ENCODE measurements around the gene ADIG. TPM values are rescaled to one million over a fixed set of nuclear protein-coding genes. Genes with fewer than 3 reads are reported as not detected.

The ADIG gene
- total and polyA plus RNA-seq, 2 of the 13 experiments (the other 11 are each of a cell fraction or from before 2014, with no cell fraction given), result 0.15 TPM; not detected in 1

GRCh38 chr20:38534756-38535155 is 46.2 kb upstream of the ADIG start:
- H3K9me3 ChIP-seq (ENCODE audit: low read length), result no peaks in the 10 kb centered on the region
- no peak overlapping the region for H3K27ac ChIP-seq (ENCODE audit: extremely low read length, insufficient read depth, low read length)
- H3K4me1 ChIP-seq (ENCODE audit: insufficient read depth, low read length), result no peaks in the 10 kb centered on the region
- CTCF ChIA-PET (ENCODE audit: low intra/inter-chr PET ratio, low total read pairs), result no interaction called here
- in situ Hi-C loops (cut with HindIII; ENCODE audit: extremely low pct_ligation_motif_present, low pct_unique_long_range_greater_than_20kb), result no loop called here
- intact Hi-C loops (cut with micrococcal nuclease; ENCODE audit: unreplicated experiment), result no loop called here
- H4K20me1 ChIP-seq (ENCODE audit: insufficient read depth, low read length), result no peaks in the 10 kb centered on the region
- ATAC-seq, result no peak
- H3K9ac ChIP-seq (ENCODE audit: insufficient read depth, low read depth, low read length), result no peak overlapping the region
- POLR2A ChIA-PET, result interaction anchor here (0.6 kb wide), 1 partner anchor 14 kb away, joined by 4 read pairs; no protein-coding TSS in a partner anchor
- no TSS peak for BruUV-seq (replicated peaks)
- WGBS (ENCODE audit: low lambda C conversion rate), result 98% methylated on average over 11 of the region's 11 CpGs
- no peak for FAIRE-seq
- TF ChIP-seq TIGD3 (CRISPR knock-in tag; IDR thresholded peaks at IDR 0.05; ENCODE audit: borderline replicate concordance) (no peak), KLF13 (CRISPR knock-in tag; IDR thresholded peaks at IDR 0.05) (0 out of 2 replicates have a peak, but pooled peaks have one; percentile 36), GPN1 (CRISPR knock-in tag; IDR thresholded peaks at IDR 0.05; ENCODE audit: borderline replicate concordance) (no peak), SMAD9 (CRISPR knock-in tag; IDR thresholded peaks at IDR 0.05) (no peak), ATF7-NPFF (CRISPR knock-in tag; IDR thresholded peaks at IDR 0.05; ENCODE audit: low read depth) (no peak), TFDP2 (CRISPR knock-in tag; IDR thresholded peaks at IDR 0.05) (no peak), CC2D1A (CRISPR knock-in tag; IDR thresholded peaks at IDR 0.05) (no peak), ZNF10 (CRISPR knock-in tag; IDR thresholded peaks at IDR 0.05; ENCODE audit: borderline replicate concordance, low read depth) (0 out of 2 replicates have a peak, but pooled peaks have one; percentile 78)
- no peak overlapping the region for H3K4me3 ChIP-seq (replicated peaks in 1 of 3; ENCODE audit: insufficient read depth in 1 of 3, low read depth in 2 of 3, low read length in 3 of 3)
- no peaks in the 10 kb centered on the region for H3K27me3 ChIP-seq (ENCODE audit: control insufficient read depth in 1 of 2, insufficient read depth in 2 of 2, low read length in 2 of 2)
- H3K36me3 ChIP-seq (replicated peaks in 1 of 2; ENCODE audit: control insufficient read depth in 1 of 2, insufficient read depth in 2 of 2, low read length in 2 of 2), result peaks cover 26 to 68% of the 10 kb centered on the region in 2 experiments
- H3K4me2 ChIP-seq (ENCODE audit: low read depth, low read length), result no peak overlapping the region
- no peak for DNase-seq (ENCODE audit: low spot score)
- no peak overlapping the region for H2AFZ ChIP-seq (ENCODE audit: low read length)
- H3K79me2 ChIP-seq (ENCODE audit: insufficient read depth, low read length), result no peaks in the 10 kb centered on the region

All from HepG2 (cell line).